NT2/D1 (cell line): ENCODE results near the gene RPS6KA4.

ENCODE experiments used
- SUZ12 ChIP-seq: IDR thresholded peaks from 2 replicates; pipeline ENCODE4 v1.6.1; 2011; ENCODE audit not compliant: insufficient read length, insufficient read depth; ENCODE audit errors: extremely low read depth
- YY1 ChIP-seq: IDR thresholded peaks from 2 replicates; pipeline ENCODE4 v1.6.1; 2011; ENCODE audit not compliant: insufficient read length, insufficient read depth

DNA sequence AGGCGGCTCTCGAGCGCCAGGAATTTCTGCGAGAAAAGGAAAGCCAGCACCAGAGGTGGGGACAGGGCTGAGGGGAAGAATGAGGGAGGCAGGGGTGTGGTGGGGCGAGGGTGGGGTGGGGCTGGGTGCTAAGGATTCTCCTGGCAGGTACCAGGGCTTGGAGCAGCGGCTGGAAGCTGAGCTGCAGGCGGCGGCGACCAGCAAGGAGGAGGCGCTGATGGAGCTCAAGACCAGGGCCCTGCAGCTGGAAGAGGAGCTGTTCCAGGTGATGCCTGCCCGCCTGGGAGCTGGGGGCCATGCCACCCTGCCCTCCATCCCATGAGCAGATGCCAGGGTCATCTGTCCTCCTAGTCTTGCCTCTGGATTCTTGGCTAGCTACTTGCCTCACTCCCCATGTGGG lies 9.6 kb upstream of the RPS6KA4 start:
- TF ChIP-seq YY1 (no peak), SUZ12 (no peak)
